GM19025 (cell line): ENCODE results near the gene IGF1R.

Source experiments
- ATAC-seq: cut with Tn5 transposase; IDR thresholded peaks from one replicate; pipeline ENCODE4 v1.9.1; 2021; ENCODE audit warnings: mild to moderate bottlenecking, low read depth, moderate library complexity; ENCODE audit not compliant: unreplicated experiment

The IGF1R gene

GRCh38 chr15:98668566-98669308 is 20.4 kb downstream of the IGF1R start:
- ATAC-seq, result no peak

- ATAC-seq, result no peak
These were observed 21.3 kb downstream of the IGF1R start for GRCh38 chr15:98669638-98670037.

GRCh38 chr15:98671060-98672008 is 23.0 kb downstream of the IGF1R start:
- ATAC-seq, result no peak

GRCh38 chr15:98673133-98673532 is 24.8 kb downstream of the IGF1R start:
- ATAC-seq, result no peak

- no peak for ATAC-seq
These were observed 26.0 kb downstream of the IGF1R start for GRCh38 chr15:98674336-98674735.

GRCh38 chr15:98676586-98677270 is 28.4 kb downstream of the IGF1R start:
- no peak for ATAC-seq

- ATAC-seq, result no peak
These were observed 29.2 kb downstream of the IGF1R start for GRCh38 chr15:98677345-98678059.

- no peak for ATAC-seq
These were observed 30.1 kb downstream of the IGF1R start for GRCh38 chr15:98678484-98678883.

- no peak for ATAC-seq
These were observed 32.7 kb downstream of the IGF1R start for GRCh38 chr15:98681061-98681460.

GRCh38 chr15:98682992-98683701 is 34.8 kb downstream of the IGF1R start:
- no peak for ATAC-seq

GRCh38 chr15:98683831-98684230 is 35.5 kb downstream of the IGF1R start:
- no peak for ATAC-seq

- ATAC-seq, result no peak
These were observed 36.1 kb downstream of the IGF1R start for GRCh38 chr15:98684436-98684835.

GRCh38 chr15:98684995-98685525 is 36.7 kb downstream of the IGF1R start:
- ATAC-seq, result no peak

GRCh38 chr15:98686983-98687382 is 38.6 kb downstream of the IGF1R start:
- ATAC-seq, result no peak

GRCh38 chr15:98689431-98689861 is 41.1 kb downstream of the IGF1R start:
- no peak for ATAC-seq

- no peak for ATAC-seq
These were observed 42.1 kb downstream of the IGF1R start for GRCh38 chr15:98690272-98690950.

GRCh38 chr15:98692213-98692612 is 43.9 kb downstream of the IGF1R start:
- no peak for ATAC-seq

- no peak for ATAC-seq
These were observed 45.8 kb downstream of the IGF1R start for GRCh38 chr15:98694161-98694560.

GRCh38 chr15:98698792-98699191 is 50.5 kb downstream of the IGF1R start:
- ATAC-seq, result no peak
